Caco-2 (cell line): ENCODE measurements around the gene TMEM258. TPM values are rescaled to one million over a fixed set of nuclear protein-coding genes. Genes with fewer than 3 reads are reported as not detected.
A peak's percentile ranks its signal among the peaks of the same experiment; 100 is the strongest.

Experiments
- BruUV-seq: library from RNA; stranded (reverse); fragments of 400-500 nt; replicated peaks from 2 replicates; lab custom pipeline; 2021; lab: Mats Ljungman, UMichigan
- CTCF ChIA-PET: fragments of 300-600 bp; sonication (Branson Sonifier 250); formaldehyde crosslinking; loops from one replicate; lab custom pipeline; 2022; ENCODE audit warnings: antibody characterized with exemption; lab: Charles Lee
- POLR2A ChIA-PET: fragments of 300-600 bp; sonication (Branson Sonifier 250); formaldehyde crosslinking; loops from one replicate; lab custom pipeline; 2022; ENCODE audit warnings: antibody characterized with exemption; lab: Charles Lee
- DNase-seq, 2 experiments: peaks; one replicate each; pipeline versions ENCODE4 v3.0.0 to v3.0.0-alpha.2; 2020 to 2022
- H3K27me3 ChIP-seq: replicated peaks from 2 replicates; pipeline ENCODE4 v1.6.0; 2011; ENCODE audit warnings: low read length; ENCODE audit not compliant: control insufficient read depth, insufficient read depth
- H3K36me3 ChIP-seq: 2 replicates; pipeline ENCODE4 v1.5.1; 2011; ENCODE audit warnings: low read length; ENCODE audit not compliant: control insufficient read depth, insufficient read depth
- H3K4me1 ChIP-seq: fragments of 250-450 bp; sonication (Bioruptor Pico); 2 replicates; pipeline ENCODE4 v1.5.1; 2020; ENCODE audit warnings: mild to moderate bottlenecking
- H3K4me3 ChIP-seq: 2 replicates; pipeline ENCODE4 v1.5.1; 2011; ENCODE audit warnings: low read depth, mild to moderate bottlenecking, control low read depth, low read length
- H3K9me3 ChIP-seq: fragments of 250-450 bp; sonication (Bioruptor Pico); 2 replicates; pipeline ENCODE4 v1.5.1; 2020; ENCODE audit warnings: mild to moderate bottlenecking, moderate library complexity
- H3K27ac Mint-ChIP-seq: one replicate; pipeline ENCODE4 v1.8.0; 2022; ENCODE audit warnings: mixed read lengths; ENCODE audit not compliant: unreplicated experiment
- H3K27me3 Mint-ChIP-seq: one replicate; pipeline ENCODE4 v1.8.0; 2022; ENCODE audit warnings: mixed read lengths; ENCODE audit not compliant: insufficient read depth, unreplicated experiment
- H3K36me3 Mint-ChIP-seq: one replicate; pipeline ENCODE4 v1.8.0; 2022; ENCODE audit warnings: mild to moderate bottlenecking, mixed read lengths; ENCODE audit not compliant: insufficient read depth, unreplicated experiment
- H3K4me1 Mint-ChIP-seq: one replicate; pipeline ENCODE4 v1.8.0; 2022; ENCODE audit warnings: low read depth, mixed read lengths; ENCODE audit not compliant: unreplicated experiment
- H3K4me3 Mint-ChIP-seq: one replicate; pipeline ENCODE4 v1.8.0; 2022; ENCODE audit warnings: mild to moderate bottlenecking, moderate library complexity, mixed read lengths; ENCODE audit not compliant: unreplicated experiment
- H3K9me3 Mint-ChIP-seq: one replicate; pipeline ENCODE4 v1.8.0; 2022; ENCODE audit warnings: mixed read lengths; ENCODE audit not compliant: unreplicated experiment
- intact Hi-C: fragments of 100-400 bp; cut with micrococcal nuclease; formaldehyde crosslinking; loops from one replicate; pipeline ENCODE4 v1.10.0; 2022; ENCODE audit not compliant: unreplicated experiment
- total RNA-seq: library from RNA; stranded (reverse); gene quantifications from 2 replicates; pipeline ENCODE4 v1.2.3, GENCODE V29; 2022
- TF ChIP-seq, protein P1 (sequence below), 2 experiments: fragments of 200-600 bp in 1 of 2; IDR thresholded peaks; 1 replicate in 1 of 2; 2 replicates in 1 of 2; pipeline versions ENCODE4 v1.5.1 to v1.8.0; 2011 to 2022; ENCODE audit warnings: antibody characterized with exemption in 1 of 2, control low read depth in 1 of 2, inconsistent platforms in 1 of 2, low read depth in 1 of 2, low read length in 1 of 2, mild to moderate bottlenecking in 1 of 2, moderate library complexity in 1 of 2; ENCODE audit not compliant: insufficient read depth in 1 of 2, severe bottlenecking in 1 of 2, unreplicated experiment in 1 of 2

Gene TMEM258
- total RNA-seq, 1 experiment from 2014 or later, result 197 TPM

GRCh38 chr11:61802605-61803004 is 10.2 kb upstream of the TMEM258 start:
- Histone ChIP-seq H3K9me3 (no peaks in the 10 kb centered on the region), H3K36me3 (peaks cover 7% of the 10 kb centered on the region), H3K27me3 (no peaks in the 10 kb centered on the region), H3K4me1 (peaks cover 6% of the 10 kb centered on the region; the same call in 1 of the 2 replicates), H3K4me3 (no peak overlapping the region)
- no peaks in the 10 kb centered on the region for H3K9me3 Mint-ChIP-seq
- H3K27me3 Mint-ChIP-seq, result no peaks in the 10 kb centered on the region
- BruUV-seq, result no TSS peak
- ChIA-PET CTCF (no interaction called here), POLR2A (interaction anchor here (1.7 kb wide), 1 partner anchor 12 kb away, joined by 6 read pairs; no protein-coding TSS in a partner anchor)
- intact Hi-C loops, result no loop called here
- no peak for DNase-seq
- H3K36me3 Mint-ChIP-seq, result peaks cover 76% of the 10 kb centered on the region
- H3K4me1 Mint-ChIP-seq, result peaks cover 7% of the 10 kb centered on the region
- no peak overlapping the region for H3K27ac Mint-ChIP-seq
- H3K4me3 Mint-ChIP-seq, result no peak overlapping the region
- TF ChIP-seq, protein P1, sequence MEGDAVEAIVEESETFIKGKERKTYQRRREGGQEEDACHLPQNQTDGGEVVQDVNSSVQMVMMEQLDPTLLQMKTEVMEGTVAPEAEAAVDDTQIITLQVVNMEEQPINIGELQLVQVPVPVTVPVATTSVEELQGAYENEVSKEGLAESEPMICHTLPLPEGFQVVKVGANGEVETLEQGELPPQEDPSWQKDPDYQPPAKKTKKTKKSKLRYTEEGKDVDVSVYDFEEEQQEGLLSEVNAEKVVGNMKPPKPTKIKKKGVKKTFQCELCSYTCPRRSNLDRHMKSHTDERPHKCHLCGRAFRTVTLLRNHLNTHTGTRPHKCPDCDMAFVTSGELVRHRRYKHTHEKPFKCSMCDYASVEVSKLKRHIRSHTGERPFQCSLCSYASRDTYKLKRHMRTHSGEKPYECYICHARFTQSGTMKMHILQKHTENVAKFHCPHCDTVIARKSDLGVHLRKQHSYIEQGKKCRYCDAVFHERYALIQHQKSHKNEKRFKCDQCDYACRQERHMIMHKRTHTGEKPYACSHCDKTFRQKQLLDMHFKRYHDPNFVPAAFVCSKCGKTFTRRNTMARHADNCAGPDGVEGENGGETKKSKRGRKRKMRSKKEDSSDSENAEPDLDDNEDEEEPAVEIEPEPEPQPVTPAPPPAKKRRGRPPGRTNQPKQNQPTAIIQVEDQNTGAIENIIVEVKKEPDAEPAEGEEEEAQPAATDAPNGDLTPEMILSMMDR (IDR thresholded peaks at IDR 0.05; ENCODE audit: insufficient read depth in 1 of 2, low read depth in 1 of 2, low read length in 1 of 2, severe bottlenecking in 1 of 2, unreplicated experiment in 1 of 2), result no peak

GRCh38 chr11:61800331-61801281 is 8.2 kb upstream of the TMEM258 start:
- no peak for DNase-seq
- H3K27me3 Mint-ChIP-seq, result no peaks in the 10 kb centered on the region
- H3K9me3 Mint-ChIP-seq, result no peaks in the 10 kb centered on the region
- no peak overlapping the region for H3K4me3 Mint-ChIP-seq
- POLR2A ChIA-PET, result interaction anchor here (0.6 kb wide), 1 partner anchor 220 kb away, joined by 3 read pairs; no protein-coding TSS in a partner anchor
- Histone ChIP-seq H3K9me3 (no peaks in the 10 kb centered on the region), H3K27me3 (no peaks in the 10 kb centered on the region), H3K4me3 (no peak overlapping the region), H3K4me1 (peaks cover 6% of the 10 kb centered on the region; the same call in 1 of the 2 replicates), H3K36me3 (peaks cover 5% of the 10 kb centered on the region; the same call in 1 of the 2 replicates)
- H3K4me1 Mint-ChIP-seq, result peaks cover 13% of the 10 kb centered on the region
- no TSS peak for BruUV-seq
- CTCF ChIA-PET, result interaction anchor here (1.1 kb wide), 1 partner anchor 9 kb away, joined by 3 read pairs; no protein-coding TSS in a partner anchor
- intact Hi-C loops, result no loop called here
- peaks cover 81% of the 10 kb centered on the region for H3K36me3 Mint-ChIP-seq
- H3K27ac Mint-ChIP-seq, result peak overlapping the region; percentile 9
- TF ChIP-seq, protein P1 (IDR thresholded peaks at IDR 0.05; ENCODE audit: insufficient read depth in 1 of 2, low read depth in 1 of 2, low read length in 1 of 2, severe bottlenecking in 1 of 2, unreplicated experiment in 1 of 2), result no peak

- no TSS peak for BruUV-seq
- Mint-ChIP-seq H3K27me3 (no peaks in the 10 kb centered on the region), H3K9me3 (no peaks in the 10 kb centered on the region), H3K4me1 (peaks cover 13% of the 10 kb centered on the region), H3K27ac (peak overlapping the region; percentile 9), H3K36me3 (peaks cover 79% of the 10 kb centered on the region), H3K4me3 (no peak overlapping the region)
- peaks cover 5% of the 10 kb centered on the region; the same call in 1 of the 2 replicates for H3K36me3 ChIP-seq
- H3K9me3 ChIP-seq, result no peaks in the 10 kb centered on the region
- H3K4me3 ChIP-seq, result no peak overlapping the region
- intact Hi-C loops, result loop anchor here (5.0 kb wide), 1 partner anchor 268 kb away; no protein-coding TSS in a partner anchor
- DNase-seq, result no peak
- POLR2A ChIA-PET, result no interaction called here
- H3K4me1 ChIP-seq, result peaks cover 6% of the 10 kb centered on the region; the same call in 1 of the 2 replicates
- CTCF ChIA-PET, result no interaction called here
- TF ChIP-seq, protein P1 (IDR thresholded peaks at IDR 0.05; ENCODE audit: insufficient read depth in 1 of 2, low read depth in 1 of 2, low read length in 1 of 2, severe bottlenecking in 1 of 2, unreplicated experiment in 1 of 2), result no peak
- H3K27me3 ChIP-seq, result no peaks in the 10 kb centered on the region
These were observed 7.4 kb upstream of the TMEM258 start for GRCh38 chr11:61799665-61800284.
